Measurements from ENCODE around the gene KRTAP10-1.

Gene KRTAP10-1

GRCh38 chr21:44539991-44540666 lies at the start of gene KRTAP10-1:
Gene KRTAP10-1, minus strand, starts transcription at chr21:44540195. Its CDS starts 45 bp downstream, at chr21:44540150.
- no peak for TF ChIP-seq CTCF (IDR thresholded peaks at IDR 0.05; ENCODE audit: low read depth, low read length, missing control alignments)
- H3K4me3 ChIP-seq (replicated peaks; ENCODE audit: low read depth, low read length), result no peak within 1 kb of the TSS
- DNase-seq (ENCODE audit: extremely low read depth, low read depth), result no peak

GRCh38 chr21:44589094-44589493 lies 49.1 kb upstream of the KRTAP10-1 start:
- no peak overlapping the region for H3K4me3 ChIP-seq (replicated peaks; ENCODE audit: low read depth, low read length)
- TF ChIP-seq CTCF (IDR thresholded peaks at IDR 0.05; ENCODE audit: low read depth, low read length, missing control alignments), result no peak
- DNase-seq (ENCODE audit: extremely low read depth, low read depth), result no peak

- DNase-seq (ENCODE audit: extremely low read depth, low read depth), result no peak
- H3K4me3 ChIP-seq (replicated peaks; ENCODE audit: low read depth, low read length), result no peak overlapping the region
- no peak for TF ChIP-seq CTCF (IDR thresholded peaks at IDR 0.05; ENCODE audit: low read depth, low read length, missing control alignments)
Measured at GRCh38 chr21:44585892-44586291, 45.9 kb upstream of the KRTAP10-1 start.

GRCh38 chr21:44583800-44584147 lies 43.8 kb upstream of the KRTAP10-1 start:
- TF ChIP-seq CTCF (IDR thresholded peaks at IDR 0.05; ENCODE audit: low read depth, low read length, missing control alignments), result no peak
- no peak for DNase-seq (ENCODE audit: extremely low read depth, low read depth)
- H3K4me3 ChIP-seq (replicated peaks; ENCODE audit: low read depth, low read length), result no peak overlapping the region

GRCh38 chr21:44583089-44583799 lies 43.2 kb upstream of the KRTAP10-1 start:
- DNase-seq (ENCODE audit: extremely low read depth, low read depth), result no peak
- TF ChIP-seq CTCF (IDR thresholded peaks at IDR 0.05; ENCODE audit: low read depth, low read length, missing control alignments), result no peak
- H3K4me3 ChIP-seq (replicated peaks; ENCODE audit: low read depth, low read length), result no peak overlapping the region

- no peak overlapping the region for H3K4me3 ChIP-seq (replicated peaks; ENCODE audit: low read depth, low read length)
- DNase-seq (ENCODE audit: extremely low read depth, low read depth), result no peak
- TF ChIP-seq CTCF (IDR thresholded peaks at IDR 0.05; ENCODE audit: low read depth, low read length, missing control alignments), result no peak
Measured at GRCh38 chr21:44582055-44582454, 42.1 kb upstream of the KRTAP10-1 start.
